SK-N-SH (cell line): ENCODE results near the gene C16orf78. TPM values are rescaled to one million over a fixed set of nuclear protein-coding genes. Genes with fewer than 3 reads are reported as not detected.

Source experiments
- CTCF ChIA-PET: fragments of 300-600, 350-600 bp; formaldehyde crosslinking; extraction: SDS; loops from one replicate; lab custom pipeline; 2021; lab: Yijun Ruan, JAX
- POLR2A ChIA-PET: fragments of 350-600 bp; sonication (Branson Sonifier 250); formaldehyde crosslinking; extraction: SDS; loops from one replicate; lab custom pipeline; 2020; ENCODE audit warnings: antibody characterized with exemption, inconsistent platforms; lab: Yijun Ruan, JAX
- DNase-seq: peaks from one replicate; pipeline ENCODE4 v3.0.0; 2012
- H2AFZ ChIP-seq: fragments of 200-600 bp; sonication (generic); 2 replicates; pipeline ENCODE4 v1.8.1; 2016; ENCODE audit warnings: antibody characterized with exemption, mild to moderate bottlenecking, low read depth
- H3F3A ChIP-seq: fragments of 200-600 bp; sonication (generic); replicated peaks from 2 replicates; pipeline ENCODE3; 2016; ENCODE audit warnings: antibody characterized with exemption, mild to moderate bottlenecking; ENCODE audit not compliant: insufficient read depth
- H3K27ac ChIP-seq, 2 experiments: fragments of 200-500 bp in 1 of 2; fragments of 200-600 bp in 1 of 2; sonication (Bioruptor generic) in 1 of 2; sonication (generic), shearing (Covaris generic) in 1 of 2; 2 replicates each; pipeline versions ENCODE4 v1.5.1 to v1.6.1; 2014 to 2016; ENCODE audit warnings: low read depth in 2 of 2, inconsistent platforms in 1 of 2, low read length in 1 of 2, mild to moderate bottlenecking in 1 of 2, mixed read lengths in 1 of 2
- H3K27me3 ChIP-seq: fragments of 200-600 bp; sonication (generic), shearing (Covaris generic); 2 replicates; pipeline ENCODE4 v1.6.1; 2016; ENCODE audit warnings: mixed run types; ENCODE audit not compliant: insufficient read depth
- H3K36me3 ChIP-seq, 2 experiments: fragments of 200-500 bp in 1 of 2; fragments of 200-600 bp in 1 of 2; sonication (Bioruptor generic) in 1 of 2; sonication (generic) in 1 of 2; replicated peaks in 1 of 2; 2 replicates each; pipeline versions ENCODE3 to v1.5.1; 2014 to 2016; ENCODE audit warnings: low read length in 1 of 2, mild to moderate bottlenecking in 1 of 2; ENCODE audit not compliant: insufficient read depth in 2 of 2, control insufficient read depth in 1 of 2
- H3K4me1 ChIP-seq, 2 experiments: fragments of 200-500 bp in 1 of 2; fragments of 200-600 bp in 1 of 2; sonication (Bioruptor generic) in 1 of 2; sonication (generic), shearing (Covaris generic) in 1 of 2; 2 replicates each; pipeline versions ENCODE4 v1.5.1 to v1.6.1; 2014 to 2016; ENCODE audit warnings: low read depth in 1 of 2, low read length in 1 of 2, mixed run types in 1 of 2; ENCODE audit not compliant: insufficient read depth in 2 of 2, control insufficient read depth in 1 of 2
- H3K4me2 ChIP-seq: fragments of 200-600 bp; sonication (generic), shearing (Covaris generic); 2 replicates; pipeline ENCODE4 v1.6.1; 2017; ENCODE audit warnings: mixed run types
- H3K4me3 ChIP-seq, 2 experiments: fragments of 200-500 bp in 1 of 2; fragments of 200-600 bp in 1 of 2; sonication (Bioruptor generic) in 1 of 2; sonication (generic), shearing (Covaris generic) in 1 of 2; 2 replicates each; pipeline versions ENCODE4 v1.5.1 to v1.8.1; 2014 to 2016; ENCODE audit warnings: low read depth in 2 of 2, inconsistent platforms in 1 of 2, low read length in 1 of 2, mild to moderate bottlenecking in 1 of 2, mixed read lengths in 1 of 2, moderate library complexity in 1 of 2
- H3K79me2 ChIP-seq: fragments of 200-600 bp; sonication (generic); 2 replicates; pipeline ENCODE4 v1.8.1; 2017; ENCODE audit warnings: mild to moderate bottlenecking; ENCODE audit not compliant: insufficient read depth
- H3K9ac ChIP-seq: fragments of 200-600 bp; sonication (generic); 2 replicates; pipeline ENCODE4 v1.6.1; 2017; ENCODE audit warnings: mixed run types
- H3K9me2 ChIP-seq: fragments of 200-600 bp; sonication (generic); 2 replicates; pipeline ENCODE4 v1.6.1; 2017; ENCODE audit warnings: mixed run types
- H3K9me3 ChIP-seq: fragments of 200-600 bp; sonication (generic); 2 replicates; pipeline ENCODE4 v1.6.1; 2017; ENCODE audit warnings: mixed run types, mild to moderate bottlenecking, moderate library complexity
- H4K20me1 ChIP-seq: fragments of 200-600 bp; sonication (generic); 2 replicates; pipeline ENCODE4 v1.6.1; 2017; ENCODE audit warnings: mild to moderate bottlenecking, mixed run types; ENCODE audit not compliant: insufficient read depth
- CTCF ChIP-seq: fragments of 200-600 bp; sonication (generic); IDR thresholded peaks from 2 replicates; pipeline ENCODE4 v1.6.1; 2017; ENCODE audit warnings: antibody characterized with exemption, mild to moderate bottlenecking, moderate library complexity
- EP300 ChIP-seq, 2 experiments: IDR thresholded peaks; 2 replicates each; pipeline versions ENCODE4 v1.4.0 to v1.6.1; 2012; ENCODE audit warnings: borderline replicate concordance in 1 of 2, low read depth in 1 of 2, low read length in 1 of 2
- EZH2phosphoT487 ChIP-seq: fragments of 200-600 bp; sonication (generic); IDR thresholded peaks from 2 replicates; pipeline ENCODE4 v1.6.1; 2017; ENCODE audit warnings: low read depth, mixed run types, mild to moderate bottlenecking, antibody characterized with exemption, moderate library complexity, borderline replicate concordance
- FOSL2 ChIP-seq: IDR thresholded peaks from 2 replicates; pipeline ENCODE4 v1.4.0; 2012; ENCODE audit warnings: low read depth, mild to moderate bottlenecking, moderate library complexity, borderline replicate concordance
- FOXJ3 ChIP-seq: sonication (generic); formaldehyde crosslinking; IDR thresholded peaks from 2 replicates; pipeline ENCODE4 v1.5.1; 2020; ENCODE audit warnings: mild to moderate bottlenecking, missing genetic modification reagents
- FOXM1 ChIP-seq: IDR thresholded peaks from 2 replicates; pipeline ENCODE4 v1.4.0; 2012; ENCODE audit warnings: low read depth, mild to moderate bottlenecking
- GABPA ChIP-seq: IDR thresholded peaks from 2 replicates; pipeline ENCODE4 v1.4.0; 2012; ENCODE audit warnings: low read depth, mild to moderate bottlenecking
- MEF2A ChIP-seq: IDR thresholded peaks from 2 replicates; pipeline ENCODE4 v1.4.0; 2012; ENCODE audit warnings: low read depth, borderline replicate concordance
- MXI1 ChIP-seq: IDR thresholded peaks from 2 replicates; pipeline ENCODE4 v1.6.1; 2012; ENCODE audit warnings: mild to moderate bottlenecking, low read depth, low read length, improper control_type of control experiment
- NRF1 ChIP-seq: IDR thresholded peaks from 2 replicates; pipeline ENCODE4 v1.6.1; 2012; ENCODE audit warnings: low read depth, mild to moderate bottlenecking, low read length
- POLR2AphosphoS5 ChIP-seq: IDR thresholded peaks from 2 replicates; pipeline ENCODE4 v1.6.1; 2012; ENCODE audit warnings: low read depth, low read length
- RCOR1 ChIP-seq: fragments of 150-350 bp; IDR thresholded peaks from 2 replicates; pipeline ENCODE4 v1.6.1; 2017; ENCODE audit warnings: antibody characterized with exemption, low read length
- RFX5 ChIP-seq: IDR thresholded peaks from 2 replicates; pipeline ENCODE4 v1.6.1; 2012; ENCODE audit warnings: mild to moderate bottlenecking, improper control_type of control experiment, low read length
- TCF12 ChIP-seq: IDR thresholded peaks from 2 replicates; pipeline ENCODE4 v1.4.0; 2012
- YY1 ChIP-seq: IDR thresholded peaks from 2 replicates; pipeline ENCODE4 v1.4.0; 2012; ENCODE audit warnings: low read depth, mild to moderate bottlenecking
- whole genome bisulfite sequencing: methylation state at CpG from one replicate; pipeline ENCODE4 v1.1.6; 2017; ENCODE audit warnings: low lambda C conversion rate; 5-methylcytosine and 5-hydroxymethylcytosine counted together
- polyA plus RNA-seq, 3 experiments: library from polyadenylated mRNA; depleted of rRNA; stranded (reverse); fragments of >200 nt; gene quantifications; 2 replicates each; pipeline ENCODE4 v1.2.3, GENCODE V29; 2012
- TF ChIP-seq, protein P1 (sequence below): IDR thresholded peaks from 2 replicates; pipeline ENCODE4 v1.4.0; 2012; ENCODE audit warnings: low read depth, borderline replicate concordance
- TF ChIP-seq, protein P2 (sequence below): fragments of 150-350 bp; IDR thresholded peaks from 2 replicates; pipeline ENCODE4 v1.6.1; 2016; ENCODE audit warnings: mild to moderate bottlenecking, low read depth, low read length
- TF ChIP-seq, protein P3 (sequence below): IDR thresholded peaks from 2 replicates; pipeline ENCODE4 v1.6.1; 2012; ENCODE audit warnings: mild to moderate bottlenecking, low read depth, low read length, moderate library complexity
- TF ChIP-seq, protein P4 (sequence below): fragments of 150-350 bp; IDR thresholded peaks from 2 replicates; pipeline ENCODE4 v1.6.1; 2017; ENCODE audit warnings: antibody characterized with exemption, low read length, low read depth, borderline replicate concordance

Gene C16orf78
- polyA plus RNA-seq, 1 of the 3 experiments (the other 2 are of a cell fraction), result not detected

- no peak overlapping the region for H3K27ac ChIP-seq
- POLR2A ChIA-PET, result no interaction called here
- H3K9ac ChIP-seq, result no peak overlapping the region
- no peak for TF ChIP-seq POLR2AphosphoS5
- no peak for TF ChIP-seq RCOR1
- TF ChIP-seq TCF12, result no peak
- no peak for TF ChIP-seq GABPA
- TF ChIP-seq, protein P1, sequence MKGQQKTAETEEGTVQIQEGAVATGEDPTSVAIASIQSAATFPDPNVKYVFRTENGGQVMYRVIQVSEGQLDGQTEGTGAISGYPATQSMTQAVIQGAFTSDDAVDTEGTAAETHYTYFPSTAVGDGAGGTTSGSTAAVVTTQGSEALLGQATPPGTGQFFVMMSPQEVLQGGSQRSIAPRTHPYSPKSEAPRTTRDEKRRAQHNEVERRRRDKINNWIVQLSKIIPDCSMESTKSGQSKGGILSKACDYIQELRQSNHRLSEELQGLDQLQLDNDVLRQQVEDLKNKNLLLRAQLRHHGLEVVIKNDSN, result no peak
- TF ChIP-seq YY1, result no peak
- no peak for TF ChIP-seq MEF2A
- no peak for TF ChIP-seq FOSL2
- no peak for TF ChIP-seq NRF1
- TF ChIP-seq, protein P2, sequence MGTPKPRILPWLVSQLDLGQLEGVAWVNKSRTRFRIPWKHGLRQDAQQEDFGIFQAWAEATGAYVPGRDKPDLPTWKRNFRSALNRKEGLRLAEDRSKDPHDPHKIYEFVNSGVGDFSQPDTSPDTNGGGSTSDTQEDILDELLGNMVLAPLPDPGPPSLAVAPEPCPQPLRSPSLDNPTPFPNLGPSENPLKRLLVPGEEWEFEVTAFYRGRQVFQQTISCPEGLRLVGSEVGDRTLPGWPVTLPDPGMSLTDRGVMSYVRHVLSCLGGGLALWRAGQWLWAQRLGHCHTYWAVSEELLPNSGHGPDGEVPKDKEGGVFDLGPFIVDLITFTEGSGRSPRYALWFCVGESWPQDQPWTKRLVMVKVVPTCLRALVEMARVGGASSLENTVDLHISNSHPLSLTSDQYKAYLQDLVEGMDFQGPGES, result no peak
- no peak for TF ChIP-seq MXI1
- no peak for TF ChIP-seq EP300 (IDR thresholded peaks at IDR 0.05; ENCODE audit: borderline replicate concordance in 1 of 2, low read depth in 1 of 2, low read length in 1 of 2)
- TF ChIP-seq FOXJ3 (CRISPR knock-in tag), result no peak
- no peak for TF ChIP-seq EZH2phosphoT487
- TF ChIP-seq, protein P3, sequence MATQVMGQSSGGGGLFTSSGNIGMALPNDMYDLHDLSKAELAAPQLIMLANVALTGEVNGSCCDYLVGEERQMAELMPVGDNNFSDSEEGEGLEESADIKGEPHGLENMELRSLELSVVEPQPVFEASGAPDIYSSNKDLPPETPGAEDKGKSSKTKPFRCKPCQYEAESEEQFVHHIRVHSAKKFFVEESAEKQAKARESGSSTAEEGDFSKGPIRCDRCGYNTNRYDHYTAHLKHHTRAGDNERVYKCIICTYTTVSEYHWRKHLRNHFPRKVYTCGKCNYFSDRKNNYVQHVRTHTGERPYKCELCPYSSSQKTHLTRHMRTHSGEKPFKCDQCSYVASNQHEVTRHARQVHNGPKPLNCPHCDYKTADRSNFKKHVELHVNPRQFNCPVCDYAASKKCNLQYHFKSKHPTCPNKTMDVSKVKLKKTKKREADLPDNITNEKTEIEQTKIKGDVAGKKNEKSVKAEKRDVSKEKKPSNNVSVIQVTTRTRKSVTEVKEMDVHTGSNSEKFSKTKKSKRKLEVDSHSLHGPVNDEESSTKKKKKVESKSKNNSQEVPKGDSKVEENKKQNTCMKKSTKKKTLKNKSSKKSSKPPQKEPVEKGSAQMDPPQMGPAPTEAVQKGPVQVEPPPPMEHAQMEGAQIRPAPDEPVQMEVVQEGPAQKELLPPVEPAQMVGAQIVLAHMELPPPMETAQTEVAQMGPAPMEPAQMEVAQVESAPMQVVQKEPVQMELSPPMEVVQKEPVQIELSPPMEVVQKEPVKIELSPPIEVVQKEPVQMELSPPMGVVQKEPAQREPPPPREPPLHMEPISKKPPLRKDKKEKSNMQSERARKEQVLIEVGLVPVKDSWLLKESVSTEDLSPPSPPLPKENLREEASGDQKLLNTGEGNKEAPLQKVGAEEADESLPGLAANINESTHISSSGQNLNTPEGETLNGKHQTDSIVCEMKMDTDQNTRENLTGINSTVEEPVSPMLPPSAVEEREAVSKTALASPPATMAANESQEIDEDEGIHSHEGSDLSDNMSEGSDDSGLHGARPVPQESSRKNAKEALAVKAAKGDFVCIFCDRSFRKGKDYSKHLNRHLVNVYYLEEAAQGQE, result no peak
- no peak for TF ChIP-seq FOXM1
- TF ChIP-seq CTCF, result no peak
- TF ChIP-seq RFX5, result no peak
- TF ChIP-seq, protein P4, sequence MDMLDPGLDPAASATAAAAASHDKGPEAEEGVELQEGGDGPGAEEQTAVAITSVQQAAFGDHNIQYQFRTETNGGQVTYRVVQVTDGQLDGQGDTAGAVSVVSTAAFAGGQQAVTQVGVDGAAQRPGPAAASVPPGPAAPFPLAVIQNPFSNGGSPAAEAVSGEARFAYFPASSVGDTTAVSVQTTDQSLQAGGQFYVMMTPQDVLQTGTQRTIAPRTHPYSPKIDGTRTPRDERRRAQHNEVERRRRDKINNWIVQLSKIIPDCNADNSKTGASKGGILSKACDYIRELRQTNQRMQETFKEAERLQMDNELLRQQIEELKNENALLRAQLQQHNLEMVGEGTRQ, result no peak
- CTCF ChIA-PET, result interaction anchor here (2.0 to 6.8 kb wide), 2 partner anchors 20 to 494 kb away, joined by 6 to 27 read pairs; no protein-coding TSS in a partner anchor
- no peaks in the 10 kb centered on the region for H3F3A ChIP-seq
- H3K9me3 ChIP-seq, result no peaks in the 10 kb centered on the region
- H3K9me2 ChIP-seq, result no peaks in the 10 kb centered on the region
- H3K4me1 ChIP-seq, result no peaks in the 10 kb centered on the region; a peak in 1 of 4 replicates
- H3K36me3 ChIP-seq, result no peaks in the 10 kb centered on the region
- 20% methylated on average over 1 of the region's 4 CpGs for WGBS
- H3K79me2 ChIP-seq, result no peaks in the 10 kb centered on the region
- no peak overlapping the region for H3K4me3 ChIP-seq
- H4K20me1 ChIP-seq, result no peaks in the 10 kb centered on the region
- no peak for DNase-seq
- no peak overlapping the region for H3K4me2 ChIP-seq
- H2AFZ ChIP-seq, result no peak overlapping the region
- H3K27me3 ChIP-seq, result no peaks in the 10 kb centered on the region
These were observed 54.2 kb downstream of the C16orf78 start for GRCh38 chr16:49427771-49428170.
